PC-3 (cell line): ENCODE results near the gene LARP6. TPM values are rescaled to one million over a fixed set of nuclear protein-coding genes. Genes with fewer than 3 reads are reported as not detected.

Experiments used
- ATAC-seq: fragments of 200-7000 bp; cut with Tn5 transposase; 2 replicates; pipeline ENCODE4 v1.9.1; 2020; ENCODE audit warnings: mild to moderate bottlenecking, moderate library complexity
- BruUV-seq: library from RNA; stranded (reverse); fragments of 400-500 nt; replicated peaks from 2 replicates; lab custom pipeline; 2021; lab: Mats Ljungman, UMichigan
- CTCF ChIA-PET: fragments of 300-600 bp; sonication (Branson Sonifier 250); formaldehyde crosslinking; loops from one replicate; lab custom pipeline; 2022; ENCODE audit warnings: antibody characterized with exemption; lab: Charles Lee
- POLR2A ChIA-PET: fragments of 300-600 bp; sonication (Branson Sonifier 250); formaldehyde crosslinking; loops from one replicate; lab custom pipeline; 2022; ENCODE audit warnings: antibody characterized with exemption; ENCODE audit not compliant: unreplicated experiment; lab: Charles Lee
- DNase-seq: peaks from one replicate; pipeline ENCODE4 v3.0.0-alpha.2; 2015
- H2AFZ ChIP-seq: fragments of 300-600 bp; sonication (generic); 2 replicates; pipeline ENCODE4 v1.6.0; 2016; ENCODE audit warnings: antibody characterized with exemption, low read length
- H3F3A ChIP-seq: fragments of 300-600 bp; sonication (generic); one replicate; pipeline ENCODE4 v1.6.0; 2017; ENCODE audit warnings: antibody characterized with exemption, low read length, control low read depth, mild to moderate bottlenecking; ENCODE audit not compliant: unreplicated experiment
- H3K27ac ChIP-seq: fragments of 300-600 bp; sonication (generic); 2 replicates; pipeline ENCODE4 v1.5.1; 2016; ENCODE audit warnings: mild to moderate bottlenecking, low read length
- H3K27me3 ChIP-seq: fragments of 300-600 bp; sonication (generic); 2 replicates; pipeline ENCODE4 v1.6.1; 2016; ENCODE audit warnings: low read length, mixed read lengths
- H3K36me3 ChIP-seq: fragments of 300-600 bp; sonication (generic); 2 replicates; pipeline ENCODE4 v1.6.1; 2016; ENCODE audit warnings: low read depth, mixed run types, low read length, mixed read lengths
- H3K4me1 ChIP-seq: fragments of 300-600 bp; sonication (generic); 2 replicates; pipeline ENCODE4 v1.5.1; 2016; ENCODE audit warnings: low read length; ENCODE audit not compliant: insufficient read depth
- H3K4me2 ChIP-seq: fragments of 300-600 bp; sonication (generic); 2 replicates; pipeline ENCODE4 v1.6.0; 2016; ENCODE audit warnings: low read length
- H3K4me3 ChIP-seq: fragments of 300-600 bp; sonication (generic); 2 replicates; pipeline ENCODE4 v1.5.1; 2016; ENCODE audit warnings: mild to moderate bottlenecking, low read length, mixed read lengths
- H3K79me2 ChIP-seq: fragments of 300-600 bp; sonication (generic); 2 replicates; pipeline ENCODE4 v1.6.1; 2017; ENCODE audit warnings: low read length, mixed read lengths
- H3K9ac ChIP-seq: fragments of 300-600 bp; sonication (generic); 2 replicates; pipeline ENCODE4 v1.6.0; 2016; ENCODE audit warnings: mild to moderate bottlenecking, low read length
- H3K9me2 ChIP-seq: fragments of 300-600 bp; sonication (generic); replicated peaks from 2 replicates; pipeline ENCODE4 v1.6.1; 2016; ENCODE audit warnings: mixed run types, low read length, mixed read lengths
- H3K9me3 ChIP-seq: fragments of 300-600 bp; sonication (generic); 2 replicates; pipeline ENCODE4 v1.6.1; 2016; ENCODE audit warnings: low read length, mixed read lengths
- H4K20me1 ChIP-seq: fragments of 300-600 bp; sonication (generic); 2 replicates; pipeline ENCODE4 v1.6.1; 2016; ENCODE audit warnings: low read length, mixed read lengths
- EZH2 ChIP-seq: fragments of 300-600 bp; sonication (generic); IDR thresholded peaks from one replicate; pipeline ENCODE4 v1.6.1; 2017; ENCODE audit warnings: antibody characterized with exemption, mild to moderate bottlenecking, low read length; ENCODE audit not compliant: unreplicated experiment
- EZH2phosphoT487 ChIP-seq: fragments of 300-600 bp; sonication (generic); IDR thresholded peaks from 2 replicates; pipeline ENCODE4 v1.6.1; 2018; ENCODE audit warnings: mild to moderate bottlenecking, antibody characterized with exemption, low read length, borderline replicate concordance
- intact Hi-C: fragments of 100-400 bp; cut with micrococcal nuclease; formaldehyde crosslinking; loops from 2 replicates; pipeline ENCODE4 v1.9.0; 2023
- total RNA-seq: library from RNA; depleted of rRNA; stranded (reverse); fragments of >200 nt; gene quantifications from 2 replicates; pipeline ENCODE4 v1.2.3, GENCODE V29; 2014
- TF ChIP-seq, protein P1 (sequence below): fragments of 300-600 bp; sonication (generic); conservative IDR thresholded peaks from 2 replicates; pipeline ENCODE4 v1.5.1; 2017; ENCODE audit warnings: antibody characterized with exemption, low read depth, mild to moderate bottlenecking, low read length

LARP6 gene
- total RNA-seq, 1 experiment from 2014 or later, result 133 TPM

DNA sequence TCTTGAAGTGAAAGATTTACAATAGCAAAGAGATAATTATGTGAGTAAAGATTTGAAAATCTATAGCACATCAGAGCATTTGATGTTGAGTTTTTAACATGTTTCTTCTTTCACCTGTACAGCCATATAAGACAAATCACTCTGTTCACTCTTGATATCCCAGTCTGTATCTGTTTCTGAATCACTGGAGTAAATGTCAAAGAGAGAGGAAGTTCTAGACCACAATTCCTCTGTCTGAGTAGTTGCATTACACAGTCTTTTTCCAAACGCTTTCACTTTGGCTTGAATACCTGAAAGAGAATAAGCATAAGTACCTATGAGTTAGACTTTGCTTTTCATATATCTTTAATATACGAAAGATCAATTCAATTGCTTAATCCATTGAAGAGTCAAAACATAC is 28.4 kb upstream of the LARP6 start:
- Histone ChIP-seq H3K27ac (no peak overlapping the region), H3K36me3 (no peaks in the 10 kb centered on the region), H3K9me3 (no peaks in the 10 kb centered on the region), H3K4me2 (no peak overlapping the region), H4K20me1 (no peaks in the 10 kb centered on the region), H3F3A (no peaks in the 10 kb centered on the region), H3K4me1 (peaks cover 18% of the 10 kb centered on the region), H3K9ac (no peak overlapping the region), H3K9me2 (no peaks in the 10 kb centered on the region), H3K4me3 (no peak overlapping the region), H3K27me3 (no peaks in the 10 kb centered on the region), H3K79me2 (no peaks in the 10 kb centered on the region), H2AFZ (no peak overlapping the region)
- CTCF ChIA-PET, result no interaction called here
- no TSS peak for BruUV-seq
- intact Hi-C loops, result no loop called here
- POLR2A ChIA-PET, result no interaction called here
- no peak for TF ChIP-seq EZH2
- TF ChIP-seq, protein P1, sequence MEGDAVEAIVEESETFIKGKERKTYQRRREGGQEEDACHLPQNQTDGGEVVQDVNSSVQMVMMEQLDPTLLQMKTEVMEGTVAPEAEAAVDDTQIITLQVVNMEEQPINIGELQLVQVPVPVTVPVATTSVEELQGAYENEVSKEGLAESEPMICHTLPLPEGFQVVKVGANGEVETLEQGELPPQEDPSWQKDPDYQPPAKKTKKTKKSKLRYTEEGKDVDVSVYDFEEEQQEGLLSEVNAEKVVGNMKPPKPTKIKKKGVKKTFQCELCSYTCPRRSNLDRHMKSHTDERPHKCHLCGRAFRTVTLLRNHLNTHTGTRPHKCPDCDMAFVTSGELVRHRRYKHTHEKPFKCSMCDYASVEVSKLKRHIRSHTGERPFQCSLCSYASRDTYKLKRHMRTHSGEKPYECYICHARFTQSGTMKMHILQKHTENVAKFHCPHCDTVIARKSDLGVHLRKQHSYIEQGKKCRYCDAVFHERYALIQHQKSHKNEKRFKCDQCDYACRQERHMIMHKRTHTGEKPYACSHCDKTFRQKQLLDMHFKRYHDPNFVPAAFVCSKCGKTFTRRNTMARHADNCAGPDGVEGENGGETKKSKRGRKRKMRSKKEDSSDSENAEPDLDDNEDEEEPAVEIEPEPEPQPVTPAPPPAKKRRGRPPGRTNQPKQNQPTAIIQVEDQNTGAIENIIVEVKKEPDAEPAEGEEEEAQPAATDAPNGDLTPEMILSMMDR, result no peak
- TF ChIP-seq EZH2phosphoT487, result no peak
- no peak for DNase-seq
- ATAC-seq, result no peak

DNA sequence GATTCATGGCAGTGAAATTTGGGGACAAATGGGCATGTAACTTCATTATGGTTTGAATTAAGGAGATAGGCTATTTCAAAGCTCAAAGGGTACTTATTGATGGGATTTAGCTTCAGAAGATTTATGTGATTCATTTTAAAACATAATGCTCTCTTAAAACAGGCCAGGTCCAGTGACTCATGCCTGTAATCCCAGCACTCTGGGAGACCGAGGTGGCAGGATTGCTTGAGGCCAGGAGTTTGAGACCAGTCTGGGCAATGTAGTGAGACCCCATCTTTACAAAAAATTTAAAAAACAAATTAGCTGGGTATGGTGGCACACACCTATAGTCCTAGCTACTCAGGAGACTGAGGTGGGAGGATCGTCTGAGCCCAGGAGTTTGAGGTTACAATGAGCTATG is 26.8 kb upstream of the LARP6 start:
- H3K36me3 ChIP-seq, result no peaks in the 10 kb centered on the region
- no peaks in the 10 kb centered on the region for H3K9me2 ChIP-seq
- no peak overlapping the region for H3K27ac ChIP-seq
- H3F3A ChIP-seq, result no peaks in the 10 kb centered on the region
- no peak overlapping the region for H3K9ac ChIP-seq
- no peak overlapping the region for H2AFZ ChIP-seq
- BruUV-seq, result no TSS peak
- no peaks in the 10 kb centered on the region for H4K20me1 ChIP-seq
- TF ChIP-seq EZH2 (no peak), EZH2phosphoT487 (no peak)
- TF ChIP-seq, protein P1, result no peak
- H3K4me2 ChIP-seq, result no peak overlapping the region
- intact Hi-C loops, result no loop called here
- no peaks in the 10 kb centered on the region for H3K27me3 ChIP-seq
- ATAC-seq, result no peak
- peaks cover 18% of the 10 kb centered on the region for H3K4me1 ChIP-seq
- peak; percentile 28 for DNase-seq
- ChIA-PET CTCF (no interaction called here), POLR2A (no interaction called here)
- no peaks in the 10 kb centered on the region for H3K79me2 ChIP-seq
- no peaks in the 10 kb centered on the region for H3K9me3 ChIP-seq
- H3K4me3 ChIP-seq, result no peak overlapping the region

DNA sequence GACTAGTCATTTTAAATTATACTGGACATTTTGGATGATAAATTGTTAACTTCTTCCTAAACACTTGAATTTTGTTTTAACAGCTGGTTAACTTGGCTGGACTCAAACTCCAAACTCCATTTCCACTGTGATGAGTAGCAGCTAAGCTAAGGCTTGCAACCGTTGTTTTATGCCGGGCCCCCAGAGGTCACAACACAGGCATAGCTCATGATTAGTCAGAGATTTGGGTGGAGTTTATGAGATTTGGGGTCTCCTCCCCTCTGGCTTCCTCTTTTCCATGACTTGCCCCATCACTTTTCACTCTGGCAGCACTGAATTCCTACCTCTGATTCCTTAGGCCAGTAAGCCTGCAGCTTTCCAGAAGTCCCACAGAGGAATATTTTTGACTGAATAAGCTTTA is 25.4 kb upstream of the LARP6 start:
- BruUV-seq, result no TSS peak
- TF ChIP-seq EZH2, result no peak
- TF ChIP-seq EZH2phosphoT487, result no peak
- TF ChIP-seq, protein P1, result no peak
- peaks cover 23% of the 10 kb centered on the region for H3K4me1 ChIP-seq
- ATAC-seq (no peak; the same call in 1 of the 2 replicates), DNase-seq (peak; percentile 46)
- H3K9me2 ChIP-seq, result no peaks in the 10 kb centered on the region
- no peaks in the 10 kb centered on the region for H3F3A ChIP-seq
- H4K20me1 ChIP-seq, result no peaks in the 10 kb centered on the region
- peak overlapping the region; percentile 46 for H3K4me2 ChIP-seq
- H3K9me3 ChIP-seq, result no peaks in the 10 kb centered on the region
- no peaks in the 10 kb centered on the region for H3K36me3 ChIP-seq
- H3K27ac ChIP-seq, result no peak overlapping the region
- intact Hi-C loops, result loop anchor here (5.0 to 10.0 kb wide), 2 partner anchors 115 to 202 kb away; partner anchors contain the start of gene UACA
- ChIA-PET POLR2A (interaction anchor here (0.8 kb wide), 1 partner anchor 27 kb away, joined by 3 read pairs; no protein-coding TSS in a partner anchor), CTCF (no interaction called here)
- no peaks in the 10 kb centered on the region for H3K79me2 ChIP-seq
- H2AFZ ChIP-seq, result no peak overlapping the region
- no peak overlapping the region for H3K9ac ChIP-seq
- H3K4me3 ChIP-seq, result no peak overlapping the region
- no peaks in the 10 kb centered on the region for H3K27me3 ChIP-seq
